Measurements from ENCODE around the gene GPS2. TPM values are rescaled to one million over a fixed set of nuclear protein-coding genes. Genes with fewer than 3 reads are reported as not detected.

The GPS2 gene
- total RNA-seq, 1 donor: 48.1 TPM

GRCh38 chr17:7281074-7281952 lies 33.8 kb downstream of the GPS2 start, which contains the start of gene SLC2A4:
Gene SLC2A4, plus strand, starts transcription at chr17:7281718. Its CDS starts 217 bp downstream, at chr17:7281935.
- TF ChIP-seq CTCF (IDR thresholded peaks at IDR 0.05; ENCODE audit: extremely low read depth, low read depth, low read length): no peak
- H3K4me2 ChIP-seq (ENCODE audit: insufficient read depth, low read length): peak within 1 kb of the TSS; percentile 85
- no peaks in the 10 kb centered on the region for H4K20me1 ChIP-seq (ENCODE audit: insufficient read depth, low read length)
- H3K27ac ChIP-seq (ENCODE audit: low read depth, low read length): peak within 1 kb of the TSS; percentile 67
- no peaks in the 10 kb centered on the region for H3K79me2 ChIP-seq (ENCODE audit: insufficient read depth, low read length)
- peaks cover 9% of the 10 kb centered on the region for H3K4me1 ChIP-seq (ENCODE audit: insufficient read depth, low read length)
- H3K27me3 ChIP-seq (ENCODE audit: insufficient read depth, low read length): peaks cover 37% of the 10 kb centered on the region
- H2AFZ ChIP-seq (ENCODE audit: low read length): peak within 1 kb of the TSS; percentile 53
- H3K9me3 ChIP-seq (ENCODE audit: low read depth, low read length): no peaks in the 10 kb centered on the region
- no peaks in the 10 kb centered on the region for H3K36me3 ChIP-seq (ENCODE audit: insufficient read depth, low read length)
- peak within 1 kb of the TSS; percentile 65 for H3K4me3 ChIP-seq (ENCODE audit: insufficient read depth, low read length)
- DNase-seq (ENCODE audit: insufficient read length, low spot score, missing footprints): peak; percentile 99

- Histone ChIP-seq H4K20me1 (ENCODE audit: insufficient read depth, low read length) (no peaks in the 10 kb centered on the region), H3K36me3 (ENCODE audit: insufficient read depth, low read length) (no peaks in the 10 kb centered on the region), H3K27me3 (ENCODE audit: insufficient read depth, low read length) (peaks cover 37% of the 10 kb centered on the region), H3K79me2 (ENCODE audit: insufficient read depth, low read length) (no peaks in the 10 kb centered on the region), H3K4me2 (ENCODE audit: insufficient read depth, low read length) (peak overlapping the region; percentile 85), H2AFZ (ENCODE audit: low read length) (peak overlapping the region; percentile 53), H3K9me3 (ENCODE audit: low read depth, low read length) (no peaks in the 10 kb centered on the region), H3K4me1 (ENCODE audit: insufficient read depth, low read length) (peaks cover 9% of the 10 kb centered on the region), H3K27ac (ENCODE audit: low read depth, low read length) (peak overlapping the region; percentile 67), H3K4me3 (ENCODE audit: insufficient read depth, low read length) (peak overlapping the region; percentile 65)
- TF ChIP-seq CTCF (IDR thresholded peaks at IDR 0.05; ENCODE audit: extremely low read depth, low read depth, low read length): peak; percentile 91
- DNase-seq (ENCODE audit: insufficient read length, low spot score, missing footprints): peak; percentile 98
Observed at GRCh38 chr17:7280519-7281073, 34.6 kb downstream of the GPS2 start.

GRCh38 chr17:7279448-7279847 lies 35.7 kb downstream of the GPS2 start:
- H3K4me2 ChIP-seq (ENCODE audit: insufficient read depth, low read length): no peak overlapping the region
- no peak for TF ChIP-seq CTCF (IDR thresholded peaks at IDR 0.05; ENCODE audit: extremely low read depth, low read depth, low read length)

GRCh38 chr17:7266784-7267183 lies 48.4 kb downstream of the GPS2 start:
- no peak overlapping the region for H3K4me2 ChIP-seq (ENCODE audit: insufficient read depth, low read length)
- no peaks in the 10 kb centered on the region for H3K9me3 ChIP-seq (ENCODE audit: low read depth, low read length)
- no peaks in the 10 kb centered on the region for H3K79me2 ChIP-seq (ENCODE audit: insufficient read depth, low read length)
- peaks cover 12% of the 10 kb centered on the region for H3K4me1 ChIP-seq (ENCODE audit: insufficient read depth, low read length)
- DNase-seq (ENCODE audit: insufficient read length, low spot score, missing footprints): no peak
- H2AFZ ChIP-seq (ENCODE audit: low read length): no peak overlapping the region
- H4K20me1 ChIP-seq (ENCODE audit: insufficient read depth, low read length): no peaks in the 10 kb centered on the region
- H3K4me3 ChIP-seq (ENCODE audit: insufficient read depth, low read length): no peak overlapping the region
- H3K36me3 ChIP-seq (ENCODE audit: insufficient read depth, low read length): no peaks in the 10 kb centered on the region
- no peak for TF ChIP-seq CTCF (IDR thresholded peaks at IDR 0.05; ENCODE audit: extremely low read depth, low read depth, low read length)
- H3K27ac ChIP-seq (ENCODE audit: low read depth, low read length): no peak overlapping the region
- peaks cover 12% of the 10 kb centered on the region for H3K27me3 ChIP-seq (ENCODE audit: insufficient read depth, low read length)

More at GRCh38 chr17:7279448-7279847, 35.7 kb downstream of the GPS2 start:
- Histone ChIP-seq H3K4me3 (ENCODE audit: insufficient read depth, low read length) (no peak overlapping the region), H3K36me3 (ENCODE audit: insufficient read depth, low read length) (no peaks in the 10 kb centered on the region), H3K4me1 (ENCODE audit: insufficient read depth, low read length) (peaks cover 9% of the 10 kb centered on the region), H3K79me2 (ENCODE audit: insufficient read depth, low read length) (no peaks in the 10 kb centered on the region), H3K27me3 (ENCODE audit: insufficient read depth, low read length) (peaks cover 30% of the 10 kb centered on the region), H2AFZ (ENCODE audit: low read length) (no peak overlapping the region), H3K9me3 (ENCODE audit: low read depth, low read length) (no peaks in the 10 kb centered on the region), H3K27ac (ENCODE audit: low read depth, low read length) (no peak overlapping the region), H4K20me1 (ENCODE audit: insufficient read depth, low read length) (no peaks in the 10 kb centered on the region)
- DNase-seq (ENCODE audit: insufficient read length, low spot score, missing footprints): no peak
